Erythroblast (primary cell): ENCODE data around the gene APLN.

Experiments used
- GATA1 ChIP-seq: IDR thresholded peaks from 2 replicates; pipeline ENCODE4 v1.6.1; 2011; ENCODE audit warnings: low read depth, mild to moderate bottlenecking, control low read depth, low read length, moderate library complexity
- POLR2A ChIP-seq: IDR thresholded peaks from 2 replicates; pipeline ENCODE4 v1.6.1; 2011; ENCODE audit warnings: mild to moderate bottlenecking, low read length

- TF ChIP-seq POLR2A (no peak), GATA1 (no peak)
Measured at GRCh38 chrX:129622757-129623301, 31.9 kb downstream of the APLN start.
